PC-3 (cell line): ENCODE results near the gene TTLL7. TPM values are rescaled to one million over a fixed set of nuclear protein-coding genes. Genes with fewer than 3 reads are reported as not detected.
"Not testable (repeated sequence)": the region's sequence is repeated elsewhere in the genome, so short reads cannot be mapped to it uniquely, and the experiment has no call there.

Source experiments
- ATAC-seq: fragments of 200-7000 bp; cut with Tn5 transposase; 2 replicates; pipeline ENCODE4 v1.9.1; 2020; ENCODE audit warnings: mild to moderate bottlenecking, moderate library complexity
- BruUV-seq: library from RNA; stranded (reverse); fragments of 400-500 nt; replicated peaks from 2 replicates; lab custom pipeline; 2021; lab: Mats Ljungman, UMichigan
- CTCF ChIA-PET: fragments of 300-600 bp; sonication (Branson Sonifier 250); formaldehyde crosslinking; loops from one replicate; lab custom pipeline; 2022; ENCODE audit warnings: antibody characterized with exemption; lab: Charles Lee
- POLR2A ChIA-PET: fragments of 300-600 bp; sonication (Branson Sonifier 250); formaldehyde crosslinking; loops from one replicate; lab custom pipeline; 2022; ENCODE audit warnings: antibody characterized with exemption; ENCODE audit not compliant: unreplicated experiment; lab: Charles Lee
- DNase-seq: peaks from one replicate; pipeline ENCODE4 v3.0.0-alpha.2; 2015
- H2AFZ ChIP-seq: fragments of 300-600 bp; sonication (generic); 2 replicates; pipeline ENCODE4 v1.6.0; 2016; ENCODE audit warnings: antibody characterized with exemption, low read length
- H3F3A ChIP-seq: fragments of 300-600 bp; sonication (generic); one replicate; pipeline ENCODE4 v1.6.0; 2017; ENCODE audit warnings: antibody characterized with exemption, low read length, control low read depth, mild to moderate bottlenecking; ENCODE audit not compliant: unreplicated experiment
- H3K27ac ChIP-seq: fragments of 300-600 bp; sonication (generic); 2 replicates; pipeline ENCODE4 v1.5.1; 2016; ENCODE audit warnings: mild to moderate bottlenecking, low read length
- H3K27me3 ChIP-seq: fragments of 300-600 bp; sonication (generic); 2 replicates; pipeline ENCODE4 v1.6.1; 2016; ENCODE audit warnings: low read length, mixed read lengths
- H3K36me3 ChIP-seq: fragments of 300-600 bp; sonication (generic); 2 replicates; pipeline ENCODE4 v1.6.1; 2016; ENCODE audit warnings: low read depth, mixed run types, low read length, mixed read lengths
- H3K4me1 ChIP-seq: fragments of 300-600 bp; sonication (generic); 2 replicates; pipeline ENCODE4 v1.5.1; 2016; ENCODE audit warnings: low read length; ENCODE audit not compliant: insufficient read depth
- H3K4me2 ChIP-seq: fragments of 300-600 bp; sonication (generic); 2 replicates; pipeline ENCODE4 v1.6.0; 2016; ENCODE audit warnings: low read length
- H3K4me3 ChIP-seq: fragments of 300-600 bp; sonication (generic); 2 replicates; pipeline ENCODE4 v1.5.1; 2016; ENCODE audit warnings: mild to moderate bottlenecking, low read length, mixed read lengths
- H3K79me2 ChIP-seq: fragments of 300-600 bp; sonication (generic); 2 replicates; pipeline ENCODE4 v1.6.1; 2017; ENCODE audit warnings: low read length, mixed read lengths
- H3K9ac ChIP-seq: fragments of 300-600 bp; sonication (generic); 2 replicates; pipeline ENCODE4 v1.6.0; 2016; ENCODE audit warnings: mild to moderate bottlenecking, low read length
- H3K9me2 ChIP-seq: fragments of 300-600 bp; sonication (generic); replicated peaks from 2 replicates; pipeline ENCODE4 v1.6.1; 2016; ENCODE audit warnings: mixed run types, low read length, mixed read lengths
- H3K9me3 ChIP-seq: fragments of 300-600 bp; sonication (generic); 2 replicates; pipeline ENCODE4 v1.6.1; 2016; ENCODE audit warnings: low read length, mixed read lengths
- H4K20me1 ChIP-seq: fragments of 300-600 bp; sonication (generic); 2 replicates; pipeline ENCODE4 v1.6.1; 2016; ENCODE audit warnings: low read length, mixed read lengths
- EZH2 ChIP-seq: fragments of 300-600 bp; sonication (generic); IDR thresholded peaks from one replicate; pipeline ENCODE4 v1.6.1; 2017; ENCODE audit warnings: antibody characterized with exemption, mild to moderate bottlenecking, low read length; ENCODE audit not compliant: unreplicated experiment
- EZH2phosphoT487 ChIP-seq: fragments of 300-600 bp; sonication (generic); IDR thresholded peaks from 2 replicates; pipeline ENCODE4 v1.6.1; 2018; ENCODE audit warnings: mild to moderate bottlenecking, antibody characterized with exemption, low read length, borderline replicate concordance
- intact Hi-C: fragments of 100-400 bp; cut with micrococcal nuclease; formaldehyde crosslinking; loops from 2 replicates; pipeline ENCODE4 v1.9.0; 2023
- total RNA-seq: library from RNA; depleted of rRNA; stranded (reverse); fragments of >200 nt; gene quantifications from 2 replicates; pipeline ENCODE4 v1.2.3, GENCODE V29; 2014
- TF ChIP-seq, protein P1 (sequence below): fragments of 300-600 bp; sonication (generic); conservative IDR thresholded peaks from 2 replicates; pipeline ENCODE4 v1.5.1; 2017; ENCODE audit warnings: antibody characterized with exemption, low read depth, mild to moderate bottlenecking, low read length

TTLL7 gene
- total RNA-seq, 1 experiment from 2014 or later = 3.8 TPM

DNA sequence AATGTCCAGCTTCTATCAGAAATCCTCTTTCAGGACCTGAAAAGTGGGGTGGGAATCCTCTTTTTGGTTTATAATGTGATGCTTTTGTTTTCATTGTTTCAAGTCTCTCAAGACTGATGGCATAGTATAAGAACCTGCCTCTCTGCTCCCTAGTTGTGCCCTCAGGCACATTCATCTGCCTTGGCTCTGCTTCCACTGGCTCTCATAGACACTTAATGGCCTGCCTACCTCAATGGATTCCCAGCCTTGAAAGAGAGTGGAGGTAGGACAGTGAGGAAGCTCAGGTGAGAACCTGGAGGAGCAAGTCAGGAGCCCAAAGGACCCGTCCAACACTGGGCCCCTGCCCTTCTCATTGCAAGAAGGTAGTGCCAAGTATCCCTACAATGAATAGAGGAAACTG lies 4.8 kb downstream of the TTLL7 start:
- POLR2A ChIA-PET = no interaction called here
- no peaks in the 10 kb centered on the region for H3K9me2 ChIP-seq
- no peaks in the 10 kb centered on the region for H3K36me3 ChIP-seq
- H3K79me2 ChIP-seq = no peaks in the 10 kb centered on the region
- H3K9ac ChIP-seq = no peak overlapping the region
- no peaks in the 10 kb centered on the region for H3F3A ChIP-seq
- intact Hi-C loops = no loop called here
- ATAC-seq (no peak), DNase-seq (no peak)
- H3K4me2 ChIP-seq = no peak overlapping the region
- no peak overlapping the region for H2AFZ ChIP-seq
- peaks cover 5% of the 10 kb centered on the region for H3K4me1 ChIP-seq
- no peak overlapping the region for H3K4me3 ChIP-seq
- H4K20me1 ChIP-seq = no peaks in the 10 kb centered on the region
- TF ChIP-seq, protein P1, sequence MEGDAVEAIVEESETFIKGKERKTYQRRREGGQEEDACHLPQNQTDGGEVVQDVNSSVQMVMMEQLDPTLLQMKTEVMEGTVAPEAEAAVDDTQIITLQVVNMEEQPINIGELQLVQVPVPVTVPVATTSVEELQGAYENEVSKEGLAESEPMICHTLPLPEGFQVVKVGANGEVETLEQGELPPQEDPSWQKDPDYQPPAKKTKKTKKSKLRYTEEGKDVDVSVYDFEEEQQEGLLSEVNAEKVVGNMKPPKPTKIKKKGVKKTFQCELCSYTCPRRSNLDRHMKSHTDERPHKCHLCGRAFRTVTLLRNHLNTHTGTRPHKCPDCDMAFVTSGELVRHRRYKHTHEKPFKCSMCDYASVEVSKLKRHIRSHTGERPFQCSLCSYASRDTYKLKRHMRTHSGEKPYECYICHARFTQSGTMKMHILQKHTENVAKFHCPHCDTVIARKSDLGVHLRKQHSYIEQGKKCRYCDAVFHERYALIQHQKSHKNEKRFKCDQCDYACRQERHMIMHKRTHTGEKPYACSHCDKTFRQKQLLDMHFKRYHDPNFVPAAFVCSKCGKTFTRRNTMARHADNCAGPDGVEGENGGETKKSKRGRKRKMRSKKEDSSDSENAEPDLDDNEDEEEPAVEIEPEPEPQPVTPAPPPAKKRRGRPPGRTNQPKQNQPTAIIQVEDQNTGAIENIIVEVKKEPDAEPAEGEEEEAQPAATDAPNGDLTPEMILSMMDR = no peak
- TF ChIP-seq EZH2phosphoT487 (no peak), EZH2 (no peak)
- CTCF ChIA-PET = no interaction called here
- H3K27me3 ChIP-seq = no peaks in the 10 kb centered on the region
- H3K27ac ChIP-seq = no peak overlapping the region
- no peaks in the 10 kb centered on the region for H3K9me3 ChIP-seq
- BruUV-seq = no TSS peak

DNA sequence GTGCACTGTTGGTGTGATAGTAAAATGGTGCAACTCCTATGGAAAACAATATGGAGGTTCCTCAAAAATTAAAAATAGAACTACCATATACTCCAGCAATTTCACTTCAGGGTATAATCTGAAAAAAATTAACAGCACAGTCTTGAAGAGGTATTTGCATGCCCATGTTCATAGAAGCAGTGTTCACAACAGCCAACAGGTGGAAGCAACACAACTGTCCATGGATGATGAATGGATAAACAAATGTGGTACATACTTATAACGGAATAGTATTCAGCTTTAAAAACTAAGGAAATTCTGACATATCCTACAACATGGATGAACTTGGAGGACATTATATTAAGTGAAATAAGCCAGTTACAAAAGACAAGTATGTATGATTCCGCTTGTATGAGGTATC lies 8.2 kb downstream of the TTLL7 start:
- ATAC-seq = 0 out of 2 replicates have a peak, but pooled peaks have one; percentile 35
- H3K27ac ChIP-seq = no peak overlapping the region
- no peaks in the 10 kb centered on the region for H3K27me3 ChIP-seq
- H4K20me1 ChIP-seq = no peaks in the 10 kb centered on the region
- intact Hi-C loops = loop anchor here (1.0 kb wide), 1 partner anchor 133 kb away; no protein-coding TSS in a partner anchor
- no peaks in the 10 kb centered on the region for H3K79me2 ChIP-seq
- H3K36me3 ChIP-seq = no peaks in the 10 kb centered on the region
- H3K9me3 ChIP-seq = no peaks in the 10 kb centered on the region
- H3K4me1 ChIP-seq = no peaks in the 10 kb centered on the region
- no TSS peak for BruUV-seq
- H3K9me2 ChIP-seq = no peaks in the 10 kb centered on the region
- POLR2A ChIA-PET = no interaction called here
- CTCF ChIA-PET = no interaction called here
- H2AFZ ChIP-seq = no peak overlapping the region
- peak; percentile 34 for DNase-seq
- no peak overlapping the region for H3K9ac ChIP-seq
- H3F3A ChIP-seq = no peaks in the 10 kb centered on the region
- H3K4me2 ChIP-seq = no peak overlapping the region
- TF ChIP-seq, protein P1 = peak; percentile 54; the same call in 1 of the 2 replicates
- no peak for TF ChIP-seq EZH2phosphoT487
- no peak overlapping the region for H3K4me3 ChIP-seq

DNA sequence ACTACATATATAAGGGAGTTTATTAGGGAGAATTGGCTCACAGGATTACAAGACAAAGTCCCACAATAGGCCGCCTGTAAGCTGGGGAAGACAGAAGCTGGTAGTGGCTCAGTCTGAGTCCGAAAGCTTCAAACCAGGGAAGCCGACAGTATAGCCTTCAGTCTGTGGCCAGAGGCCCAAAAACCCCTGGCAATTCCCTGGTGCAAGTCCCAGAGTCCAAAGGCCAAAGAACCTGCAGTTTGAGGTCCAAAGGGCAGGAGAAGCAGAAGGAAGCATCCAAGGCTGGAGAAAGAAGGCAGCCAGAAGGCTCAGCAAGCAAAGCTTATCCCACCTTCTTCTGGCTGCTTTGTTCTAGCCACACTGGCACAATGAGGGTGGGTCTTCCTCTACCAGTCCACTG lies 13.9 kb downstream of the TTLL7 start:
- CTCF ChIA-PET = no interaction called here
- H4K20me1 ChIP-seq = no peaks in the 10 kb centered on the region

DNA sequence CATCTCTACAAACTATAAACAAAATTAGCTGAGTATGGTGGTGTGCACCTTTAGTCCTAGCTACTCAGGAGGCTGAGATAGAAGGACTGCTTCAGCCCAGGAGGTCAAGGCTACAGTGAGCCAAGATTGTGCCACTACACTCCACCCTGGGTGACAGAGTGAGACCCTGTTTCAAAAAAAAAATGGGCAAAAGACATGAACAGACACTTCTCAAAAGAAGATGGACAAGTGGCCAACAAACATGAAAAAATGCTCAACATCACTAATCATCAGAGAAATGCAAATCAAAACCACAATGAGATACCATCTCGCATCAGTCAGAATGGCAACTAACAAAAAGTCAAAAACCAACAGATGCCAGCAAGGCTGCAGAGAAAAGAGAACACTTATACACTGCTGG lies 15.0 kb downstream of the TTLL7 start:
- H3K79me2 ChIP-seq, H3K27me3 ChIP-seq, CTCF ChIA-PET, H4K20me1 ChIP-seq, H3K4me3 ChIP-seq, BruUV-seq, H3K9me3 ChIP-seq, H2AFZ ChIP-seq, H3K9ac ChIP-seq, intact Hi-C loops, POLR2A ChIA-PET, H3K4me1 ChIP-seq, H3K27ac ChIP-seq, H3K9me2 ChIP-seq, H3F3A ChIP-seq, DNase-seq, ATAC-seq, H3K36me3 ChIP-seq, H3K4me2 ChIP-seq: not testable (repeated sequence)

More for the DNA sequence above, 13.9 kb downstream of the TTLL7 start:
- no peak for TF ChIP-seq EZH2phosphoT487
- TF ChIP-seq EZH2 = no peak
- TF ChIP-seq, protein P1 = no peak
- Histone ChIP-seq H3K79me2 (no peaks in the 10 kb centered on the region), H3F3A (no peaks in the 10 kb centered on the region), H3K9ac (no peak overlapping the region), H3K36me3 (no peaks in the 10 kb centered on the region), H3K4me3 (no peak overlapping the region), H3K4me1 (no peaks in the 10 kb centered on the region), H2AFZ (no peak overlapping the region), H3K27me3 (no peaks in the 10 kb centered on the region), H3K4me2 (no peak overlapping the region), H3K9me2 (no peaks in the 10 kb centered on the region), H3K9me3 (no peaks in the 10 kb centered on the region), H3K27ac (no peak overlapping the region)
- intact Hi-C loops = no loop called here
- ATAC-seq (no peak), DNase-seq (no peak)
- POLR2A ChIA-PET = interaction anchor here (0.6 kb wide), 1 partner anchor 173 kb away, joined by 3 read pairs; no protein-coding TSS in a partner anchor
- BruUV-seq = no TSS peak
